Measurements from ENCODE around the gene ARHGEF19. TPM values are rescaled to one million over a fixed set of nuclear protein-coding genes. Genes with fewer than 3 reads are reported as not detected.
A peak's percentile ranks its signal among the peaks of the same experiment; 100 is the strongest.

The ARHGEF19 gene
- total RNA-seq, 2 donors from 2014 or later = 1.5 to 4.8 TPM

GRCh38 chr1:16250524-16251251, 38.2 kb upstream of the ARHGEF19 start:
- Histone ChIP-seq H3K9me3 (no peaks in the 10 kb centered on the region), H3K4me1 (peaks cover 0 to 68% of the 10 kb centered on the region in 2 donors), H3K4me3 (no peak overlapping the region), H3K27ac (peak overlapping the region; percentile 76 to 81), H3K36me3 (peaks cover 39% of the 10 kb centered on the region), H3K27me3 (no peaks in the 10 kb centered on the region)
- no peak for TF ChIP-seq CTCF (IDR thresholded peaks at IDR 0.05)
- DNase-seq (ENCODE audit: low spot score) = no peak

DNA sequence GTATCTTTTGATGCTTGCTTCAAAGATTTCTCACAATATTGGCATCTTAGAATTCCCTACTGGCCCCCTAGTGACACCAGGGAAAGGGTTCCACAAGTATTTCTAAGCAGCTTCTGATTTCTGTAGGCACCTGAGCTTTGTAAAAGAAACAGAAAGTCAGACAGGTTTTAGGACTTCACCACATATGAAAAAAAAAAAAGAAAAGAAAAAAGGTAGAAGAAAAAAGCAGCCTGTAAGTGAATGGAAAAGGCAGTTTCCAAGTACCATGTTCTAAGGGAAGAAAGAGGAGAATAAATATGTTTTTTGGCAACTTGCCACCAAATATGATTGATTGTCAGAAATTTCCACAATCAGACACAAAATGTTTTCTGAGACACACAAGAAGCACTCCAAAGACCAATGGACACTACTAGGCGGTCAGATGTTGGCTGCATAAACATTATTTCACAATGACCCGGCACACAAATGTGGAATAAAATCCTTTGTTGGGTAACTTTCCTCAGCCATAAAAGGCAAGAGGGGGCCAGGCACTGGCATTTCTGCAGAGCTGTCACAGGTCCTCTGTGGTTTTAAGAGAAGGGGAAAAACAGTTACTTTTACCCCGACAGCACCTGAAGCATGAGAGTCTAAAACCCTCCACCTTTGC, 37.3 kb upstream of the ARHGEF19 start:
- Histone ChIP-seq H3K9me3 (no peaks in the 10 kb centered on the region), H3K27me3 (no peaks in the 10 kb centered on the region), H3K4me1 (peaks cover 0 to 64% of the 10 kb centered on the region in 2 donors), H3K36me3 (peaks cover 29% of the 10 kb centered on the region), H3K4me3 (no peak overlapping the region), H3K27ac (peak overlapping the region; percentile 81 to 85)
- no peak for TF ChIP-seq CTCF (IDR thresholded peaks at IDR 0.05)
- peak; percentile 88 for DNase-seq (ENCODE audit: low spot score)

- H3K27me3 ChIP-seq = no peaks in the 10 kb centered on the region
- no peak overlapping the region for H3K4me3 ChIP-seq
- TF ChIP-seq CTCF (IDR thresholded peaks at IDR 0.05) = no peak
- H3K27ac ChIP-seq = peak overlapping the region; percentile 81 to 85
- peak; percentile 91 for DNase-seq (ENCODE audit: low spot score)
- H3K9me3 ChIP-seq = no peaks in the 10 kb centered on the region
- H3K4me1 ChIP-seq = peaks cover 0 to 64% of the 10 kb centered on the region in 2 donors
- peaks cover 29% of the 10 kb centered on the region for H3K36me3 ChIP-seq
These were observed 36.4 kb upstream of the ARHGEF19 start for GRCh38 chr1:16248603-16249516.

GRCh38 chr1:16248007-16248436, 35.6 kb upstream of the ARHGEF19 start:
- DNase-seq (ENCODE audit: low spot score) = no peak
- H3K36me3 ChIP-seq = peaks cover 29% of the 10 kb centered on the region
- no peaks in the 10 kb centered on the region for H3K9me3 ChIP-seq
- TF ChIP-seq CTCF (IDR thresholded peaks at IDR 0.05) = no peak
- H3K27ac ChIP-seq = peak overlapping the region; percentile 81 to 85
- H3K4me1 ChIP-seq = peaks cover 0 to 62% of the 10 kb centered on the region in 2 donors
- H3K4me3 ChIP-seq = no peak overlapping the region
- H3K27me3 ChIP-seq = no peaks in the 10 kb centered on the region

GRCh38 chr1:16247441-16247840, 35.0 kb upstream of the ARHGEF19 start:
- H3K4me3 ChIP-seq = no peak overlapping the region
- DNase-seq (ENCODE audit: low spot score) = no peak
- H3K27ac ChIP-seq = peak overlapping the region; percentile 81 to 85
- peaks cover 0 to 62% of the 10 kb centered on the region in 2 donors for H3K4me1 ChIP-seq
- H3K27me3 ChIP-seq = no peaks in the 10 kb centered on the region
- no peak for TF ChIP-seq CTCF (IDR thresholded peaks at IDR 0.05)
- peaks cover 24% of the 10 kb centered on the region for H3K36me3 ChIP-seq
- H3K9me3 ChIP-seq = no peaks in the 10 kb centered on the region

All from right atrium auricular region (tissue), 2 donors.